ENCODE measurements around the gene SNX11.

GRCh38 chr17:48160177-48161081 lies 52.9 kb downstream of the SNX11 start:
- TF ChIP-seq EP300 (IDR thresholded peaks at IDR 0.05) (no peak), POLR2A (IDR thresholded peaks at IDR 0.05) (no peak), CTCF (IDR thresholded peaks at IDR 0.05) (no peak)
